Measurements from ENCODE around the gene SNRPA. TPM values are rescaled to one million over a fixed set of nuclear protein-coding genes. Genes with fewer than 3 reads are reported as not detected.
"Not testable (repeated sequence)": the region's sequence is repeated elsewhere in the genome, so short reads cannot be mapped to it uniquely, and the experiment has no call there.

The SNRPA gene
- polyA plus RNA-seq, 1 donor = 75.2 TPM

GRCh38 chr19:40721936-40722661 lies 28.9 kb upstream of the SNRPA start:
- no peak for DNase-seq

- no peak for DNase-seq
Measured at GRCh38 chr19:40723661-40724254, 27.2 kb upstream of the SNRPA start.

GRCh38 chr19:40724315-40724714 lies 26.7 kb upstream of the SNRPA start:
- no peak for DNase-seq

GRCh38 chr19:40724855-40725254 lies 26.1 kb upstream of the SNRPA start:
- no peak for DNase-seq

DNA sequence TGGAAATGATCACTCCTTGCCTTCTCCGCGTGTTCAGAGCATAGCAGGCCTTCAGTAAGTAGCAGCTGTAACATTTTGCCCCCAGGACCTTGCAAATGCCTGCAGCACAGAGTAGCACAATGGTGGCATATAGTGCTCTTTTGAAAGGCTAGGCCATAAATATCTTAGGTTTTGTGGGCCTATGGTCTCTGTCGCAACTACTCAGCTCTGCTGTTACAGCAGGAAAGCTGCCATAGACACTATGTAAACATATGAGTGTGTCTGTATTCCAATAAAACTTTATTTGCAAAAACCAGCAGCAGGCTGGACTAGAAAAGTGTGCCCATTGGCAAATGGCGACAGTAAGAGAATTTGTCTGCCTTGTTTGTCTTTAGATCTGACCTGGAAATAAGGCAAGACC lies 24.7 kb upstream of the SNRPA start:
- no peak for DNase-seq

- not testable (repeated sequence) for DNase-seq
Measured at GRCh38 chr19:40730065-40730464, 20.9 kb upstream of the SNRPA start.

- DNase-seq = not testable (repeated sequence)
Measured at GRCh38 chr19:40732304-40732703, 18.7 kb upstream of the SNRPA start.

GRCh38 chr19:40733149-40733548 lies 17.9 kb upstream of the SNRPA start:
- DNase-seq = no peak

DNA sequence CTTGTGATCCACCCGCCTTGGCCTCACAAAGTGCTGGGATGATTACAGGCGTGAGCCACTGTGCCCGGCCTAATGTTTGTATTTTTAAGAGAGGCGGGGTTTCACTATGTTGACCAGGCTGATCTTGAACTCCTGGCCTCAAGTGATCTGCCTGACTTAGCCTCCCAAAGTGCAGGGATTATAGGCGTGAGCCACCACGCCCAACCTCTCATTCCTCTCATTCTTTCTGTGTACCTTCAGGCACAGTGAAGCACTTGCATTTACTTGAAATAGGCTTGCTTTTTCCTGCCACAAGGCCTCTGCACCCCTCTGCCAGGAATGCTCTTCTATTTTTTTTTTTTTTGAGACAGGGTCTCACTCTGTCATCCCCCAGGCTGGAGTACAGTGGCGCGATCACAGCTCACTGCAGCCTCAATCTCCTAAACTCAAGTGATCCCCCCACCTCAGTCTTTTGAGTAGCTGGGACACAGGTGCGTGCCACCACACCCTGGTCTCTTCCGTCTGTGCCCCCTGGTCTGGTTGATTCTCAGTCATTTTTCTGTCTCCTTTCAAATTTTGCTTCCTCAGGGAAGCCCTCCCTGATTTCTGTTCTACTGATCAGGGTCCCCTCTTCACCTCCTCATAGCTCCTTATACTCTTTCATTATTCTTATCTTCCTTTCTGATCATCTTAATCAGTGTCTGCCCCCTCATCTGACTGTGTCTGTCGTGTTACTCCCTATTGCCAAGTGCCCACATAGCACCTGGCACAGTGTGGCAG lies 15.8 kb upstream of the SNRPA start:
- DNase-seq = no peak

DNA sequence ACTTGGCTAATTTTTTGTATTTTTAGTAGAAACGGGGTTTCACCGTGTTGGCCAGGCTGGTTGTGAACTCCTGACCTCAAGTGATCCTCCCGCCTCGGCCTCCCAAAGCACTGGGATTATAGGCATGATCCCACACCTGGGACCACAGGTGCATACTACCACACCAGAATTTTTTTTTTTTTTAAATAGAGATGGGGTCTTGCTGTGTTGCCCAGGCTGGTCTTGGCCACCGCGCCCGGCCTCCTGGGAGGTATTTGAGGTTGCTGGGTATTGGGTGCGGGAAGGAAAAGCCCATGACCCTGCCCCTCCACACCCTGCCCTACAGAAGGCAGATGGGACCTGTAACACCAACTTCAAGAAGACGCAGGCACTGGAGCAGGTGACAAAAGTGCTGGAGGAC lies 14.3 kb upstream of the SNRPA start:
- no peak for DNase-seq

DNA sequence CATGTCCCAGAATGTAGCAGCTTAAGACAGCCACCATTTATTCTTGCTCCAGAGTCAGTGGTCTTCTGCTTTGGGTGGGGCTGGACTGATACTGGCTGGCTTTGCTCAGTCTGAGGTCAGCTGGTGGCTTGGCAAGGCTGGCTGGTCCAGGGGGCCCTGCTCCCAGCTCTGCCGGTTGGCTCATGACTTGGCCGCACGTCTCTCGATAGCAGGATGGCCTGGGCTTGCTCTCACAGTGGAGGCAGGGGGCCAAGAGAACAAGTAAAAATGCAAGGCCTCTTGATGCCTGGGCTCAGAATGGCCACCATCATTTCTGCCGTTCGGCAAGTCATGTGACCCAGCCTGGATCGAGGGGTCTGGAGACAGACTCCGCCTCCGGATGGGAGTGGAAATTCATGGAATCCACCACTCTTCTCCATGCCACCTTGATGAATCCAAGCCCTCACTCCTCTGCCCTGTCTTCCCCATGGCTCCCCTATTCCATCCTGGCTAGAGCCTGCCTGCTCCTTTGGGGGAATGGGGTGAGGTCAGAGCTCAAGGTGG lies 13.8 kb upstream of the SNRPA start:
- no peak for DNase-seq

GRCh38 chr19:40739030-40739839 lies 11.8 kb upstream of the SNRPA start:
- no peak for DNase-seq

DNA sequence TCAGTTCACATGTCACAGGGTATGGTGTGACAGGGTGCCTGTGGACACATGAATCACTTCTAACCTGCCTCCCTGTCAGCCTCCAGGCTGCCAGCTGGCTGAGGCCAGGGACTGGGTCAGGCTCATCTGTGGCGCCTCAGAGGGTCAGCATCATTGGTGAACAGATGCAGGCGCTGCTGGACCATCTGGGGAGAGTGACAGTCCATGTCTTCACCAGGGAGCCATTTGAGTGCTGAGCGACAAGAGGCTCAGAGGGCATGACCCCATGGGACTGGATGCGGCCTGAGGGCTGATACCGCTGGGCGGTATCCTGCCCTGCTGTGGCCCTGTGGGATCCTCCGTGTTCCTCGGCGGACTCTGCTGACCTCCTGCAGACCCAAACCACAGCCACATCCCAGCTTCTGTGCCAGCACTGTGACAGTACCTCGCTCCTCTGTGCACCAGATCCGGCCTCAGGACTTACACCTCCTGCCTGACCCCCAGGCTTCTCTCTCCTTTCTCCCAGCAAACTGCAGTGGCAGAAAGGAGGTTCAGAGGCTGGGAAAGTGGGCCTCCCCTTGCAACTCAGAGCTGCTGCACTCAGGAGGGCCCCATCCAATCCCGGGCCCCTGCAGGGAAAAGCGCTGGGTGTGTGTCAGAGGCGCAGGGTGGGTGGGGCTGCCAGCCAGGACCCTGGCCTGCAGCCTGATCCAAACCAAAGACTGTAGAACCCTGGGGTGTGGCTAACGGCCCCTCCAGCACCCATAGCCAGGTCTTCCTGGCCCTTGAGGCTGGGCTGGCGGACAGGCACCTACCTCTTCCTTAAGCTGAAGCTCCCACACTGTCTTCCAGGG lies 10.9 kb upstream of the SNRPA start:
- no peak for DNase-seq

DNA sequence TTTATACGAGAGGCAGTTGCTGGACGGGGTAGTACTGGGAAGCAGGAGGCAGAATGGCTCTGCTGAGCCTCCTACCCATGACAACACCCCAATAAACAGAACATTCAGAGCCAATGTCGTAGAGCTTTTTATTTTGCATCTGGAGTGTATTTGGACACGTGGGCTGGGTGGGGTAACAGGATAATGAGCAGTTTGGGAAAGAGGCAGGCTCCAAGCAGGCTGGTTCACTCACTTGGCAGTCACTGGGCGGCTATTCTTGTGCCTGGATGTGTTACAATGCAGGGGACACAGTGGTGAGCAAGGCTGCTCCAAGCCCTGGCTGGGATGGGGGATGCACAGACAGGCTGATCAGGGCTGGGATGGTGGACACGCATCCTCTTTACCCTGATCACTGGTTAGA lies 10.3 kb upstream of the SNRPA start:
- no peak for DNase-seq

GRCh38 chr19:40741527-40742390 lies 9.2 kb upstream of the SNRPA start:
- no peak for DNase-seq

GRCh38 chr19:40742477-40742876 lies 8.5 kb upstream of the SNRPA start:
- DNase-seq = no peak

- DNase-seq = no peak
Measured at GRCh38 chr19:40742886-40743285, 8.1 kb upstream of the SNRPA start.

- DNase-seq = no peak
Measured at GRCh38 chr19:40743926-40744325, 7.1 kb upstream of the SNRPA start.

- DNase-seq = no peak
Measured at GRCh38 chr19:40744554-40745401, 6.2 kb upstream of the SNRPA start.

DNA sequence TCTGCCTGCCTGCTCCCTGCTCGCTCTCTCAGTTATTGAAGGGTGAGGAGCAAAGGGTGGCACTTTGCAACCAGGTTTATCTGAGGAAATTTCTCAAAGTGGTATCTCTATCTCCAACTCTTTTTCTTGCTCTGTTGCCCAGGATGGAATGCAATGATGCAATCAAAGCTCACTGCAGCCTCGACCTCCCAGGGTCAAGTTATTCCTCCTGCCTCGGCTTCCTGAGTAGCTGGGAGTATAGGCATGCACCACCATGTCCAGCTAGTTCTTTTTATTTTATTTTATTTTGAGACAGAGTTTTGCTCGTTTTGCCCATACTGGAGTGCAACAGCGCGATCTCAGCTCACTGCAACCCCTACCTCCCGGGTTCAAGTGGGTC lies 5.6 kb upstream of the SNRPA start:
- DNase-seq = no peak
